Lower leg skin (tissue), 4 donors: ENCODE results near the gene SIRT4. TPM values are rescaled to one million over a fixed set of nuclear protein-coding genes. Genes with fewer than 3 reads are reported as not detected.

Experiments
- DNase-seq, 2 donors: peaks; one replicate each; pipeline ENCODE4 v3.0.0-alpha.2; 2019; ENCODE audit warnings: low spot score in 2 of 2
- H3K4me3 ChIP-seq: fragments of 200-600 bp; sonication (generic); 2 replicates; pipeline ENCODE4 v1.5.1; 2017; ENCODE audit warnings: mild to moderate bottlenecking, low read depth; ENCODE audit not compliant: poor library complexity, severe bottlenecking
- CTCF ChIP-seq, 3 donors: fragments of 450-650 bp; IDR thresholded peaks; one replicate each; pipeline ENCODE4 v1.5.1; 2016; ENCODE audit warnings: antibody characterized with exemption in 3 of 3, mild to moderate bottlenecking in 3 of 3, moderate library complexity in 2 of 3
- POLR2A ChIP-seq, 2 donors: fragments of 450-650 bp; IDR thresholded peaks; one replicate each; pipeline ENCODE4 v1.6.1; 2016 to 2017; ENCODE audit warnings: antibody characterized with exemption in 2 of 2, mild to moderate bottlenecking in 1 of 2, moderate library complexity in 1 of 2
- WGBS, 2 donors: methylation state at CpG; one replicate each; pipeline ENCODE4 v1.1.5; 2018; 5-methylcytosine and 5-hydroxymethylcytosine counted together
- intact Hi-C: fragments of 100-400 bp; cut with DNase I; formaldehyde crosslinking; loops from one replicate; pipeline ENCODE4 v1.15.0; 2023; ENCODE audit warnings: low total_unique reads
- total RNA-seq, 4 donors: library from RNA; depleted of rRNA; stranded (reverse); fragments of >200 nt; gene quantifications; one replicate each; pipeline ENCODE4 v1.1.0, GENCODE V29; 2016

Gene SIRT4
- total RNA-seq, 4 donors from 2014 or later = 0.49 to 4.1 (median 2.8) TPM

- 96 to 98% methylated on average over 4 of the region's 4 CpGs for WGBS, 2 donors
- intact Hi-C loops = no loop called here
- H3K4me3 ChIP-seq = no peak overlapping the region
- no peak for DNase-seq
- TF ChIP-seq POLR2A (IDR thresholded peaks at IDR 0.05) (no peak), CTCF (IDR thresholded peaks at IDR 0.05) (no peak)
These were observed 37.1 kb downstream of the SIRT4 start for GRCh38 chr12:120339256-120339655.

DNA sequence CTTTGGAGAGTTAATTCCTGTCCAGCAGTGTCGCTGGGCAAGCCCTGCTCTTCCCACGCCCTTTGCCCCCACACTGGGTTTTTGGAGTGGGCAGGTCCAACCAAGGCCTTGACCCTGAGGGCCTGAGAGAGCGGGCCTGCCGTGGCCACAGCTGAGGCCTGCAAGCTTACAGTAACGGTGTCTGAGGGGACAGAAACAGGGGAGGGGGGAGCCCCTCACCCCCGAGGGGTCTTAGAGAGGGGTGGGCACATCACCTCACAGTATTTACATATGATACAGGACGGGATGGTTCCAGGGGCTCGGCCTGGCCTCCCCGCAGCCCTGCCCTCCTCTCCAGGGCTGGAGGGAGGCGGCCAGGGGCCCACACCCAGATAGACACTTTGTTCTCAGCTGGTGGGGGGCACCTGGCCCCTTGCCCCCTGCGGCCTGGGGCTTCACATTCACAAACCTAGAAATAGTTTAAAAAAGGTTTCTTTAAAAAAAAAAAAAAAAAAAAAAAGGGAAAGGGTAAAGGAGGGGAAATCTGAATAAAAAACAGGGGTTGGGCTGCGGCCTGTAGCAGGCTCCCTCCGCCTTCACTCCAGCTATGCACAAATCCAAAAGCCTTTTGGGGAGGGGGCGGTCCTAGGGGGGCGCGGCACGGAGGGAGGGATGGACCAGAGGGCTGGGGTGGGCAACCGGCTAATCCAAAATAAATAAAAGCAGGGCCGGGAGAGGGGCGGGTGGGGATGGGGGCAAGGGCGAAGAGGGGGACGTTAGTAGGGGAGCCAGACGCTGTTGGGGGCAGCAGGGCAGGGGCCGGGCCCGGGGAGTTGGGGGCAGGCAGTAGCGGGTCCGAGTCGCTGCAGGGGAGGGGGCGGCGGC, 40.3 kb downstream of the SIRT4 start:
- no peak for TF ChIP-seq POLR2A (IDR thresholded peaks at IDR 0.05)
- no peak for TF ChIP-seq CTCF (IDR thresholded peaks at IDR 0.05)
- intact Hi-C loops = no loop called here

GRCh38 chr12:120343039-120343537, 41.0 kb downstream of the SIRT4 start:
- intact Hi-C loops = no loop called here
- TF ChIP-seq CTCF (IDR thresholded peaks at IDR 0.05) (no peak), POLR2A (IDR thresholded peaks at IDR 0.05) (no peak)
- no peak for DNase-seq
- H3K4me3 ChIP-seq = no peak overlapping the region
- 72 to 78% methylated on average over 10 of the region's 10 CpGs for WGBS, 2 donors

More for the DNA sequence above, 40.3 kb downstream of the SIRT4 start:
- H3K4me3 ChIP-seq = no peak overlapping the region
- WGBS, 2 donors = 65 to 70% methylated on average over 26 to 30 of the region's 30 CpGs
- no peak for DNase-seq

- DNase-seq = no peak
- intact Hi-C loops = no loop called here
- H3K4me3 ChIP-seq = no peak overlapping the region
- TF ChIP-seq CTCF (IDR thresholded peaks at IDR 0.05) = no peak
- no peak for TF ChIP-seq POLR2A (IDR thresholded peaks at IDR 0.05)
- WGBS, 2 donors = 88 to 92% methylated on average over 8 of the region's 8 CpGs
These were observed 41.6 kb downstream of the SIRT4 start for GRCh38 chr12:120343692-120344091.

- DNase-seq = no peak
- intact Hi-C loops = no loop called here
- TF ChIP-seq CTCF (IDR thresholded peaks at IDR 0.05) (no peak), POLR2A (IDR thresholded peaks at IDR 0.05) (no peak)
- H3K4me3 ChIP-seq = no peak overlapping the region
- WGBS, 2 donors = 90 to 93% methylated on average over 14 to 15 of the region's 15 CpGs
These were observed 43.9 kb downstream of the SIRT4 start for GRCh38 chr12:120346031-120346430.
